WTC11 (cell line): Measurements from ENCODE around the gene SMAD3. TPM values are rescaled to one million over a fixed set of nuclear protein-coding genes. Genes with fewer than 3 reads are reported as not detected.

Experiments used
- ATAC-seq: fragments of 200-7000 bp; cut with Tn5 transposase; 2 replicates; pipeline ENCODE4 v1.10.0; 2021; ENCODE audit warnings: mild to moderate bottlenecking, moderate library complexity
- CTCF ChIA-PET: fragments of 300-600 bp; sonication (Branson Sonifier 250); formaldehyde crosslinking; loops from one replicate; lab custom pipeline; 2021; ENCODE audit warnings: antibody characterized with exemption; lab: Charles Lee
- POLR2A ChIA-PET: fragments of 350-600 bp; sonication (Branson Sonifier 250); formaldehyde crosslinking; loops from one replicate; lab custom pipeline; 2021; ENCODE audit warnings: antibody characterized with exemption; lab: Charles Lee
- DNase-seq: peaks from one replicate; pipeline ENCODE4 v3.0.0; 2021; ENCODE audit warnings: low spot score
- H3K27ac Mint-ChIP-seq: 2 replicates; pipeline ENCODE4 v1.8.0; 2021; ENCODE audit warnings: mixed read lengths
- H3K27me3 Mint-ChIP-seq: 2 replicates; pipeline ENCODE4 v1.8.0; 2021; ENCODE audit warnings: low read depth, mild to moderate bottlenecking, moderate library complexity, mixed read lengths
- H3K36me3 Mint-ChIP-seq: 2 replicates; pipeline ENCODE4 v1.8.0; 2021; ENCODE audit warnings: mixed read lengths
- H3K4me1 Mint-ChIP-seq: 2 replicates; pipeline ENCODE4 v1.8.0; 2022; ENCODE audit warnings: mixed read lengths
- H3K4me3 Mint-ChIP-seq: 2 replicates; pipeline ENCODE4 v1.8.0; 2021; ENCODE audit warnings: mild to moderate bottlenecking, moderate library complexity, mixed read lengths
- H3K9me3 Mint-ChIP-seq: 2 replicates; pipeline ENCODE4 v1.8.0; 2021; ENCODE audit warnings: mixed read lengths
- ELF4 ChIP-seq: sonication (generic); formaldehyde crosslinking; IDR thresholded peaks from 2 replicates; pipeline ENCODE4 v1.8.1; 2022; ENCODE audit warnings: low read depth, mild to moderate bottlenecking, moderate library complexity, missing genetic modification reagents
- OVOL2 ChIP-seq: fragments of 250-450 bp; sonication (Bioruptor Pico); IDR thresholded peaks from 2 replicates; pipeline ENCODE4 v1.9.0; 2021; ENCODE audit warnings: mild to moderate bottlenecking, borderline replicate concordance
- SMAD4 ChIP-seq: sonication (generic); formaldehyde crosslinking; IDR thresholded peaks from 2 replicates; pipeline ENCODE4 v1.8.0; 2022; ENCODE audit warnings: mild to moderate bottlenecking, missing genetic modification reagents
- ZBTB21 ChIP-seq: sonication (generic); formaldehyde crosslinking; IDR thresholded peaks from 2 replicates; pipeline ENCODE4 v1.8.1; 2023; ENCODE audit warnings: mild to moderate bottlenecking, missing genetic modification reagents, borderline replicate concordance
- ZNF121 ChIP-seq: sonication (generic); formaldehyde crosslinking; IDR thresholded peaks from 2 replicates; pipeline ENCODE4 v1.8.0; 2023; ENCODE audit warnings: missing genetic modification reagents
- ZNF138 ChIP-seq: sonication (generic); formaldehyde crosslinking; conservative IDR thresholded peaks from 2 replicates; pipeline ENCODE4 v1.8.1; 2022; ENCODE audit warnings: mild to moderate bottlenecking, moderate library complexity, missing genetic modification reagents
- total RNA-seq: library from RNA; stranded (reverse); gene quantifications from 3 replicates; pipeline ENCODE4 v1.2.3, GENCODE V29; 2021
- TF ChIP-seq, protein P1 (sequence below): sonication (generic); formaldehyde crosslinking; IDR thresholded peaks from 2 replicates; pipeline ENCODE4 v1.8.1; 2023; ENCODE audit warnings: mild to moderate bottlenecking, missing genetic modification reagents, borderline replicate concordance
- TF ChIP-seq, protein P2 (sequence below): sonication (generic); formaldehyde crosslinking; IDR thresholded peaks from 2 replicates; pipeline ENCODE4 v1.8.0; 2023; ENCODE audit warnings: missing genetic modification reagents
- TF ChIP-seq, protein P3 (sequence below): fragments of 250-450 bp; sonication (Bioruptor Pico); IDR thresholded peaks from 2 replicates; pipeline ENCODE4 v1.9.0; 2021; ENCODE audit warnings: moderate library complexity, mild to moderate bottlenecking, inconsistent platforms, borderline replicate concordance
- TF ChIP-seq, protein P4 (sequence below): fragments of 250-450 bp; sonication (Bioruptor Pico); IDR thresholded peaks from 2 replicates; pipeline ENCODE4 v1.9.0; 2021; ENCODE audit warnings: mild to moderate bottlenecking
- TF ChIP-seq, protein P5 (sequence below): fragments of 250-450 bp; sonication (Bioruptor Pico); conservative IDR thresholded peaks from 2 replicates; pipeline ENCODE4 v1.9.0; 2021; ENCODE audit warnings: mild to moderate bottlenecking
- TF ChIP-seq, protein P6 (sequence below): sonication (generic); formaldehyde crosslinking; conservative IDR thresholded peaks from 2 replicates; pipeline ENCODE4 v1.8.1; 2022; ENCODE audit warnings: mild to moderate bottlenecking, missing genetic modification reagents
- TF ChIP-seq, protein P7 (sequence below): sonication (generic); formaldehyde crosslinking; IDR thresholded peaks from 2 replicates; pipeline ENCODE4 v1.8.0; 2022; ENCODE audit warnings: mild to moderate bottlenecking, missing genetic modification reagents

Gene SMAD3
- total RNA-seq, 1 experiment from 2014 or later, result 34.6 TPM

DNA sequence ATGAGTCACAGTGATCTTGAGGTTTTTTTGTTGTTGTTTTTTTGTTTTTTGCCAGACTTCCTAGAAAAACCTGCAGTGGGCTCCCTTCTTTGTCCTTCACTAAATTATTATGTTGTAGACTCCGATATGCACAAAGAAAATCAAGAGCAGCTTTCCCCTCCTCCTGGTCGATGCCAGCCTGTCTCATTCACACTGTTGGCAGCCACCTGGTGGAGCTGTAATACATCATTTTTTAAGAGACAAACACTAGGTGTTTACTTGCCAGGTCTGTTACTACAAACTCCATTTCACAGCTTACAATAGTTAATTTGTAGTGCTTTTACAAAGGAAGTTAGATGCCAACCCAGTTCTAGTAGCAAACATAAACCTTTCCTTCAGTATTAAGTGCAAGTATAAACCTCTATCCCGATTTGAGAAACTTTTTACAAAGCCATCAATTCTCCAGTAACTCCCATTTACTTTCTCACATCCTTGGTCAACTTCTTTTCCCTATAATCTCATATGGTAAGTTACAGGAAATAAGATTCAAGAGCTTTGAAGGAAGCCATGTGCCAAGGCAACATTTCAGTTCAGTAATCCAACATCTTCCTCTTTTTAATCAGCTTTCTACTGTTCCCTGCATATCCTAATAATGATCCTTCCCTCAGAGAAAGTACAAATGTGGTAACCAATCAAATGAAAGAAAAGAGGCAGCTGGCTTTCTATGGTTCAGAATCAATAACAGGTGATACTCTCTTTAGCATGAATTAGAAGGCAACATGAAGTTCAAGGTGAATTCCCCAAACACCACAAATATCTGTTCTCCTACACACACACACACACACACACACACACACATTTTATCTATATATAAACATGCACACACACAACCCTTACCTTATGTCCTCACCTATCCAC is 175.1 kb downstream of the SMAD3 start (continued):
- no peak for TF ChIP-seq OVOL2
- TF ChIP-seq, protein P1, sequence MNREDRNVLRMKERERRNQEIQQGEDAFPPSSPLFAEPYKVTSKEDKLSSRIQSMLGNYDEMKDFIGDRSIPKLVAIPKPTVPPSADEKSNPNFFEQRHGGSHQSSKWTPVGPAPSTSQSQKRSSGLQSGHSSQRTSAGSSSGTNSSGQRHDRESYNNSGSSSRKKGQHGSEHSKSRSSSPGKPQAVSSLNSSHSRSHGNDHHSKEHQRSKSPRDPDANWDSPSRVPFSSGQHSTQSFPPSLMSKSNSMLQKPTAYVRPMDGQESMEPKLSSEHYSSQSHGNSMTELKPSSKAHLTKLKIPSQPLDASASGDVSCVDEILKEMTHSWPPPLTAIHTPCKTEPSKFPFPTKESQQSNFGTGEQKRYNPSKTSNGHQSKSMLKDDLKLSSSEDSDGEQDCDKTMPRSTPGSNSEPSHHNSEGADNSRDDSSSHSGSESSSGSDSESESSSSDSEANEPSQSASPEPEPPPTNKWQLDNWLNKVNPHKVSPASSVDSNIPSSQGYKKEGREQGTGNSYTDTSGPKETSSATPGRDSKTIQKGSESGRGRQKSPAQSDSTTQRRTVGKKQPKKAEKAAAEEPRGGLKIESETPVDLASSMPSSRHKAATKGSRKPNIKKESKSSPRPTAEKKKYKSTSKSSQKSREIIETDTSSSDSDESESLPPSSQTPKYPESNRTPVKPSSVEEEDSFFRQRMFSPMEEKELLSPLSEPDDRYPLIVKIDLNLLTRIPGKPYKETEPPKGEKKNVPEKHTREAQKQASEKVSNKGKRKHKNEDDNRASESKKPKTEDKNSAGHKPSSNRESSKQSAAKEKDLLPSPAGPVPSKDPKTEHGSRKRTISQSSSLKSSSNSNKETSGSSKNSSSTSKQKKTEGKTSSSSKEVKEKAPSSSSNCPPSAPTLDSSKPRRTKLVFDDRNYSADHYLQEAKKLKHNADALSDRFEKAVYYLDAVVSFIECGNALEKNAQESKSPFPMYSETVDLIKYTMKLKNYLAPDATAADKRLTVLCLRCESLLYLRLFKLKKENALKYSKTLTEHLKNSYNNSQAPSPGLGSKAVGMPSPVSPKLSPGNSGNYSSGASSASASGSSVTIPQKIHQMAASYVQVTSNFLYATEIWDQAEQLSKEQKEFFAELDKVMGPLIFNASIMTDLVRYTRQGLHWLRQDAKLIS (CRISPR knock-in tag), result no peak
- TF ChIP-seq, protein P2, sequence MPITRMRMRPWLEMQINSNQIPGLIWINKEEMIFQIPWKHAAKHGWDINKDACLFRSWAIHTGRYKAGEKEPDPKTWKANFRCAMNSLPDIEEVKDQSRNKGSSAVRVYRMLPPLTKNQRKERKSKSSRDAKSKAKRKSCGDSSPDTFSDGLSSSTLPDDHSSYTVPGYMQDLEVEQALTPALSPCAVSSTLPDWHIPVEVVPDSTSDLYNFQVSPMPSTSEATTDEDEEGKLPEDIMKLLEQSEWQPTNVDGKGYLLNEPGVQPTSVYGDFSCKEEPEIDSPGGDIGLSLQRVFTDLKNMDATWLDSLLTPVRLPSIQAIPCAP (CRISPR knock-in tag), result no peak
- TF ChIP-seq ZNF121, result no peak
- no peak for TF ChIP-seq ZNF138 (CRISPR knock-in tag)
- no peak for TF ChIP-seq ZBTB21 (CRISPR knock-in tag)
- TF ChIP-seq SMAD4, result no peak
- TF ChIP-seq, protein P3, sequence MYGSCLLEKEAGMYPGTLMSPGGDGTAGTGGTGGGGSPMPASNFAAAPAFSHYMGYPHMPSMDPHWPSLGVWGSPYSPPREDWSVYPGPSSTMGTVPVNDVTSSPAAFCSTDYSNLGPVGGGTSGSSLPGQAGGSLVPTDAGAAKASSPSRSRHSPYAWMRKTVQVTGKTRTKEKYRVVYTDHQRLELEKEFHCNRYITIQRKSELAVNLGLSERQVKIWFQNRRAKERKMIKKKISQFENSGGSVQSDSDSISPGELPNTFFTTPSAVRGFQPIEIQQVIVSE (CRISPR knock-in tag), result no peak
- TF ChIP-seq, protein P4, sequence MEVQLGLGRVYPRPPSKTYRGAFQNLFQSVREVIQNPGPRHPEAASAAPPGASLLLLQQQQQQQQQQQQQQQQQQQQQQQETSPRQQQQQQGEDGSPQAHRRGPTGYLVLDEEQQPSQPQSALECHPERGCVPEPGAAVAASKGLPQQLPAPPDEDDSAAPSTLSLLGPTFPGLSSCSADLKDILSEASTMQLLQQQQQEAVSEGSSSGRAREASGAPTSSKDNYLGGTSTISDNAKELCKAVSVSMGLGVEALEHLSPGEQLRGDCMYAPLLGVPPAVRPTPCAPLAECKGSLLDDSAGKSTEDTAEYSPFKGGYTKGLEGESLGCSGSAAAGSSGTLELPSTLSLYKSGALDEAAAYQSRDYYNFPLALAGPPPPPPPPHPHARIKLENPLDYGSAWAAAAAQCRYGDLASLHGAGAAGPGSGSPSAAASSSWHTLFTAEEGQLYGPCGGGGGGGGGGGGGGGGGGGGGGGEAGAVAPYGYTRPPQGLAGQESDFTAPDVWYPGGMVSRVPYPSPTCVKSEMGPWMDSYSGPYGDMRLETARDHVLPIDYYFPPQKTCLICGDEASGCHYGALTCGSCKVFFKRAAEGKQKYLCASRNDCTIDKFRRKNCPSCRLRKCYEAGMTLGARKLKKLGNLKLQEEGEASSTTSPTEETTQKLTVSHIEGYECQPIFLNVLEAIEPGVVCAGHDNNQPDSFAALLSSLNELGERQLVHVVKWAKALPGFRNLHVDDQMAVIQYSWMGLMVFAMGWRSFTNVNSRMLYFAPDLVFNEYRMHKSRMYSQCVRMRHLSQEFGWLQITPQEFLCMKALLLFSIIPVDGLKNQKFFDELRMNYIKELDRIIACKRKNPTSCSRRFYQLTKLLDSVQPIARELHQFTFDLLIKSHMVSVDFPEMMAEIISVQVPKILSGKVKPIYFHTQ (CRISPR knock-in tag), result no peak

DNA sequence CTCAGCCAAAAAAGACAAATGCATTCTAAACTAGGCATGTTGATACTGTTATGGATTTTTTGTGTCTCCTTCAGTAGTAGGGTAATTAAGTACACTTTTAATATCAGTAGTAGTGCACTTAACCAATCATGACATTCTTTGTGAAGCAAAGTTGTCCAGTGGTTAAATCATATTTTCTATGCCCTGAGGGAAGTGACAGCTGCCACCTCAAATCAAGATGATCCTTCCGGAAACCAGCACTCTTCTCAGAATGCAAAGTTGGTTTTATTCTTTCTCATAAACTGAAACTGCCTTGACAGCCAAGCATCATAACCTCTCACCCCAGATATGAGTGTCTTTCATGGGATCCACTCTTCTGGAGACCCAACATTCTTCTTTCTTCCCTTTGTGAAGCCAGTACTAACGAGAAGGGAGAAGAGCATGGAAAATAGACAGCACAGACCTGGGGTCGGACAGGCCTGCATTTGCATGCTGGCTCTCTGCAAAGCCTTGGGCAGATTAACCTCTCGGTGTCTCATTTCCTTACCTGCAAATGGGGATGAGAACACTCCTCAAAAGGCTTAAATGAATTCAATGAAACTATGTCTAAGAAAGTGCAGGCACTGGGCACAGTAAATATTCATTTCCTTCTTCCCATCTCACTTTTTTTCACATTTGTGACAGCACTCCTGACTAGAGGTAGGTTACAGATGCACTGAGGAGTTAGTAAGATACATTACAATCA is 175.9 kb downstream of the SMAD3 start:
- no peak overlapping the region for H3K4me3 Mint-ChIP-seq
- H3K4me1 Mint-ChIP-seq, result peaks cover 34% of the 10 kb centered on the region
- ATAC-seq (peak; percentile 52; the same call in 1 of the 2 replicates), DNase-seq (no peak)
- peaks cover under 1% of the 10 kb centered on the region; the same call in 1 of the 2 replicates for H3K9me3 Mint-ChIP-seq
- peaks cover 11% of the 10 kb centered on the region for H3K36me3 Mint-ChIP-seq
- ChIA-PET POLR2A (no interaction called here), CTCF (interaction anchor here (0.7 to 2.7 kb wide), 6 partner anchors 8 to 298 kb away, joined by 3 to 17 read pairs (median 5); no protein-coding TSS in a partner anchor)
- H3K27me3 Mint-ChIP-seq, result no peaks in the 10 kb centered on the region
- peak overlapping the region; percentile 54; the same call in 1 of the 2 replicates for H3K27ac Mint-ChIP-seq
- TF ChIP-seq, protein P5, sequence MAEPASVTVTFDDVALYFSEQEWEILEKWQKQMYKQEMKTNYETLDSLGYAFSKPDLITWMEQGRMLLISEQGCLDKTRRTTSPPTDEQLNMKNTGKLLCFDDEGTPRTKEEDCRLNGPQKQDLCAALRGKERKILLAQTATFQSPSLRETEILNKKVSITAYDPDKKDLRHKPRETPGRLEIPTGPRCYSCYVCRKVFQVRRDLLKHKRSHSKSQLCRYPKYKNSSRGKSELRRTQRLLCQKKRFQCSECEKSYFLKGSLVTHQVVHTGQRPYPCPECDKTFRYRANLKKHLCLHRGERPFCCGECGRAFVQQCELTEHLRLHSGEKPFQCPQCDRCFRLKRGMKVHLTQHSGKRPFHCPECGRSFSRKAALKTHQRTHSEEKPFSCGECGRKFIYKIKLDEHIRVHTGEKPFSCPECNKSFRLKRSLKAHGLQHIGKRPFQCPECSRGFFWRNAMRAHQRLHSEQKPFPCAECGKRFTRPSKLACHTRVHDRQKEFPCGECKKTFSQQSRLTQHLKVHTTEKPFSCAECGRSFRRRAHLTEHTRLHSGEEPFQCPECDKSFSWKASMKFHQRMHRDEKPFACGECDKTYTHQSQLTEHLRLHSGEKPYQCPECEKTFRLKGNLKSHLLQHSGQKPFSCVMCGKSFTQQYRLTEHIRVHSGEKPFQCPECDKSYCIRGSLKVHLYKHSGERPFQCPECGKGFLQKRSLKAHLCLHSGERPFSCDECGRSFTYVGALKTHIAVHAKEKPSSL (CRISPR knock-in tag), result no peak
- TF ChIP-seq ELF4 (CRISPR knock-in tag), result no peak
- TF ChIP-seq, protein P6, sequence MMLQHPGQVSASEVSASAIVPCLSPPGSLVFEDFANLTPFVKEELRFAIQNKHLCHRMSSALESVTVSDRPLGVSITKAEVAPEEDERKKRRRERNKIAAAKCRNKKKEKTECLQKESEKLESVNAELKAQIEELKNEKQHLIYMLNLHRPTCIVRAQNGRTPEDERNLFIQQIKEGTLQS (CRISPR knock-in tag), result no peak
- TF ChIP-seq, protein P7, sequence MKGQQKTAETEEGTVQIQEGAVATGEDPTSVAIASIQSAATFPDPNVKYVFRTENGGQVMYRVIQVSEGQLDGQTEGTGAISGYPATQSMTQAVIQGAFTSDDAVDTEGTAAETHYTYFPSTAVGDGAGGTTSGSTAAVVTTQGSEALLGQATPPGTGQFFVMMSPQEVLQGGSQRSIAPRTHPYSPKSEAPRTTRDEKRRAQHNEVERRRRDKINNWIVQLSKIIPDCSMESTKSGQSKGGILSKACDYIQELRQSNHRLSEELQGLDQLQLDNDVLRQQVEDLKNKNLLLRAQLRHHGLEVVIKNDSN, result no peak
